H1 (cell line): ENCODE results near the gene MEMO1. TPM values are rescaled to one million over a fixed set of nuclear protein-coding genes. Genes with fewer than 3 reads are reported as not detected.

ENCODE experiments used
- CTCF ChIA-PET: fragments of 300-600 bp; sonication (Branson Sonifier 250); formaldehyde crosslinking; loops from one replicate; lab custom pipeline; 2021; ENCODE audit not compliant: partially characterized antibody; lab: Charles Lee
- POLR2A ChIA-PET: fragments of 300-600 bp; sonication (Branson Sonifier 250); formaldehyde crosslinking; loops from one replicate; lab custom pipeline; 2021; ENCODE audit warnings: inconsistent platforms; ENCODE audit not compliant: partially characterized antibody; lab: Charles Lee
- DNase-seq, 2 experiments: peaks; one replicate each; pipeline versions ENCODE4 v3.0.0 to v3.0.0-alpha.2; 2010 to 2022; ENCODE audit warnings: low spot score in 2 of 2, low read depth in 1 of 2, mixed read lengths in 1 of 2
- FAIRE-seq: peaks from 2 replicates; lab custom pipeline; 2011; peaks lifted over from hg19 to GRCh38; lab: Jason Lieb, UNC
- H2AFZ ChIP-seq: 2 replicates; pipeline ENCODE4 v1.8.1; 2012; ENCODE audit warnings: low read length, inconsistent platforms
- H2AK5ac ChIP-seq: 2 replicates; pipeline ENCODE4 v1.6.1; 2013; ENCODE audit warnings: low read depth, low read length
- H2BK120ac ChIP-seq: replicated peaks from 2 replicates; pipeline ENCODE3; 2013; ENCODE audit warnings: low read depth, low read length, inconsistent platforms
- H2BK12ac ChIP-seq: 2 replicates; pipeline ENCODE4 v1.6.1; 2013; ENCODE audit warnings: low read depth, low read length
- H2BK15ac ChIP-seq: 2 replicates; pipeline ENCODE4 v1.6.1; 2013; ENCODE audit warnings: low read length
- H2BK20ac ChIP-seq: 2 replicates; pipeline ENCODE4 v1.6.1; 2013; ENCODE audit warnings: low read length
- H2BK5ac ChIP-seq: 2 replicates; pipeline ENCODE4 v1.6.1; 2013; ENCODE audit warnings: low read depth, low read length
- H3K14ac ChIP-seq: 2 replicates; pipeline ENCODE4 v1.6.1; 2013; ENCODE audit warnings: inconsistent platforms; ENCODE audit not compliant: insufficient read length
- H3K18ac ChIP-seq: 2 replicates; pipeline ENCODE4 v1.6.1; 2013; ENCODE audit warnings: low read length; ENCODE audit errors: extremely low read depth
- H3K23ac ChIP-seq: 2 replicates; pipeline ENCODE4 v1.6.1; 2013; ENCODE audit warnings: inconsistent platforms; ENCODE audit not compliant: insufficient read length
- H3K23me2 ChIP-seq: 2 replicates; pipeline ENCODE4 v1.6.1; 2013; ENCODE audit warnings: low read depth, low read length
- H3K27ac ChIP-seq: 2 replicates; pipeline ENCODE4 v1.6.1; 2011; ENCODE audit warnings: low read depth, low read length, inconsistent platforms
- H3K27me3 ChIP-seq, 4 experiments: replicated peaks in 1 of 4; 1 replicate in 1 of 4; 2 replicates in 3 of 4; pipeline versions ENCODE4 v1.6.1 to v1.8.1; 2011 to 2013; ENCODE audit warnings: low read length in 3 of 4, mild to moderate bottlenecking in 3 of 4, inconsistent platforms in 2 of 4, mixed read lengths in 2 of 4, moderate library complexity in 1 of 4; ENCODE audit not compliant: control insufficient read depth in 3 of 4, insufficient read depth in 3 of 4; ENCODE audit errors: extremely low read depth in 1 of 4
- H3K36me3 ChIP-seq, 4 experiments: 2 replicates each; pipeline versions ENCODE4 v1.6.1 to v1.8.1; 2011 to 2013; ENCODE audit warnings: mild to moderate bottlenecking in 4 of 4, low read length in 3 of 4, moderate library complexity in 2 of 4, control low read depth in 1 of 4, inconsistent platforms in 1 of 4; ENCODE audit not compliant: insufficient read depth in 4 of 4, control insufficient read depth in 2 of 4
- H3K4ac ChIP-seq: replicated peaks from 2 replicates; pipeline ENCODE3; 2013; ENCODE audit warnings: low read length, low read depth, mixed read lengths, inconsistent platforms; ENCODE audit not compliant: insufficient read length
- H3K4me1 ChIP-seq, 4 experiments: replicated peaks in 1 of 4; 1 replicate in 1 of 4; 2 replicates in 3 of 4; pipeline versions ENCODE4 v1.6.1 to v1.8.1; 2011 to 2013; ENCODE audit warnings: low read length in 3 of 4, inconsistent platforms in 2 of 4, mixed read lengths in 1 of 4; ENCODE audit not compliant: insufficient read depth in 4 of 4, control insufficient read depth in 3 of 4
- H3K4me2 ChIP-seq, 2 experiments: 2 replicates each; pipeline versions ENCODE4 v1.6.1 to v1.8.1; 2011 to 2013; ENCODE audit warnings: low read depth in 2 of 2, low read length in 2 of 2, control low read depth in 1 of 2, inconsistent platforms in 1 of 2, mild to moderate bottlenecking in 1 of 2; ENCODE audit not compliant: insufficient read depth in 1 of 2
- H3K4me3 ChIP-seq, 4 experiments: fragments of 200-600, 300-600 bp in 1 of 4; sonication (generic), shearing (Covaris generic), sonication (Bioruptor Twin) in 1 of 4; 2 replicates each; pipeline versions ENCODE4 v1.5.1 to v1.8.1; 2011 to 2016; ENCODE audit warnings: low read length in 4 of 4, low read depth in 3 of 4, control low read depth in 2 of 4, inconsistent platforms in 2 of 4, mild to moderate bottlenecking in 2 of 4, mixed read lengths in 1 of 4, moderate library complexity in 1 of 4; ENCODE audit not compliant: insufficient read depth in 2 of 4; ENCODE audit errors: extremely low read depth in 1 of 4
- H3K56ac ChIP-seq: replicated peaks from 2 replicates; pipeline ENCODE3; 2013; ENCODE audit warnings: low read depth, mild to moderate bottlenecking, mixed read lengths, low read length, inconsistent platforms; ENCODE audit not compliant: insufficient read length
- H3K79me1 ChIP-seq: 2 replicates; pipeline ENCODE4 v1.6.1; 2013; ENCODE audit warnings: low read depth, low read length, control low read depth
- H3K79me2 ChIP-seq, 2 experiments: 2 replicates each; pipeline versions ENCODE4 v1.6.1 to v1.8.1; 2012 to 2013; ENCODE audit warnings: low read length in 2 of 2, mild to moderate bottlenecking in 2 of 2, inconsistent platforms in 1 of 2; ENCODE audit not compliant: insufficient read depth in 2 of 2, control insufficient read depth in 1 of 2
- H3K9ac ChIP-seq, 4 experiments: replicated peaks in 1 of 4; 1 replicate in 1 of 4; 2 replicates in 3 of 4; pipeline versions ENCODE4 v1.6.1 to v1.8.1; 2011 to 2013; ENCODE audit warnings: low read depth in 3 of 4, low read length in 3 of 4, control low read depth in 2 of 4, mild to moderate bottlenecking in 2 of 4, moderate library complexity in 2 of 4, inconsistent platforms in 1 of 4; ENCODE audit errors: extremely low read depth in 1 of 4
- H3K9me3 ChIP-seq, 2 experiments: 2 replicates each; pipeline versions ENCODE4 v1.6.1 to v1.8.1; 2012 to 2013; ENCODE audit warnings: mild to moderate bottlenecking in 2 of 2, moderate library complexity in 2 of 2, control low read depth in 1 of 2, inconsistent platforms in 1 of 2, low read depth in 1 of 2, low read length in 1 of 2, mixed read lengths in 1 of 2; ENCODE audit not compliant: insufficient read depth in 2 of 2
- H4K20me1 ChIP-seq, 2 experiments: replicated peaks in 1 of 2; 2 replicates each; pipeline versions ENCODE3 to v1.8.1; 2011 to 2013; ENCODE audit warnings: inconsistent platforms in 2 of 2, low read length in 2 of 2, mild to moderate bottlenecking in 1 of 2; ENCODE audit not compliant: insufficient read depth in 2 of 2, control insufficient read depth in 1 of 2
- H4K5ac ChIP-seq: 2 replicates; pipeline ENCODE4 v1.6.1; 2013; ENCODE audit warnings: low read length, low read depth, mixed read lengths, inconsistent platforms; ENCODE audit not compliant: insufficient read length
- H4K8ac ChIP-seq: 2 replicates; pipeline ENCODE4 v1.8.0; 2013; ENCODE audit warnings: mild to moderate bottlenecking, moderate library complexity, low read length, inconsistent platforms; ENCODE audit not compliant: insufficient read depth; ENCODE audit errors: extremely low read depth
- H4K91ac ChIP-seq: replicated peaks from 2 replicates; pipeline ENCODE3; 2013; ENCODE audit warnings: low read length, mixed read lengths, inconsistent platforms; ENCODE audit not compliant: insufficient read length
- BACH1 ChIP-seq: IDR thresholded peaks from 2 replicates; pipeline ENCODE4 v1.6.1; 2012; ENCODE audit warnings: low read length, improper control_type of control experiment
- CHD1 ChIP-seq: IDR thresholded peaks from 2 replicates; pipeline ENCODE4 v1.6.1; 2012; ENCODE audit warnings: low read depth, low read length, improper control_type of control experiment
- POLR2A ChIP-seq, 2 experiments: IDR thresholded peaks; 1 replicate in 1 of 2; 2 replicates in 1 of 2; pipeline ENCODE4 v1.6.1; 2011; ENCODE audit warnings: low read depth in 2 of 2, low read length in 2 of 2, mild to moderate bottlenecking in 2 of 2; ENCODE audit errors: control extremely low read depth in 1 of 2
- RXRA ChIP-seq: IDR thresholded peaks from 2 replicates; pipeline ENCODE4 v1.6.1; 2011; ENCODE audit warnings: low read depth, mild to moderate bottlenecking, low read length, moderate library complexity; ENCODE audit not compliant: insufficient read depth
- WGBS, 2 experiments: shearing (Covaris generic) in 1 of 2; methylation state at CpG; one replicate each; pipeline versions ENCODE4 v1.1.6 to v1.1.7; 2013 to 2015; ENCODE audit warnings: low lambda C conversion rate in 2 of 2, mixed read lengths in 2 of 2, inconsistent platforms in 1 of 2, low coverage in 1 of 2, missing lambda C conversion rate in 1 of 2; ENCODE audit not compliant: insufficient replicate concordance in 2 of 2, insufficient coverage in 1 of 2, insufficient read length in 1 of 2; ENCODE audit errors: extremely low coverage in 1 of 2, missing lambda C conversion rate in 1 of 2; 5-methylcytosine and 5-hydroxymethylcytosine counted together
- polyA plus RNA-seq, 7 experiments: library from polyadenylated mRNA; depleted of rRNA in 3 of 7; stranded (reverse) in 5 of 7; unstranded in 2 of 7; fragments of >200 nt in 5 of 7; fragments of 200-250 nt in 2 of 7; gene quantifications; 1 replicate in 5 of 7; 2 replicates in 1 of 7; 4 replicates in 1 of 7; pipeline versions ENCODE4 v1.2.1 to v1.2.3, GENCODE V29; 2011 to 2013; ENCODE audit warnings: missing spikeins in 2 of 7, mixed read lengths in 2 of 7
- total RNA-seq: library from RNA; stranded (reverse); fragmentation: NEBNext Ultra II Directional; extraction: Animal tissue kit (Norgen Biotek cat#: 25700); gene quantifications from 2 replicates; pipeline ENCODE4 v1.2.1, GENCODE V29; 2021

The MEMO1 gene
- total and polyA plus RNA-seq, 2 of the 8 experiments (the other 6 are each of a cell fraction or from before 2014, with no cell fraction given), result 26.9 to 54.7 TPM

DNA sequence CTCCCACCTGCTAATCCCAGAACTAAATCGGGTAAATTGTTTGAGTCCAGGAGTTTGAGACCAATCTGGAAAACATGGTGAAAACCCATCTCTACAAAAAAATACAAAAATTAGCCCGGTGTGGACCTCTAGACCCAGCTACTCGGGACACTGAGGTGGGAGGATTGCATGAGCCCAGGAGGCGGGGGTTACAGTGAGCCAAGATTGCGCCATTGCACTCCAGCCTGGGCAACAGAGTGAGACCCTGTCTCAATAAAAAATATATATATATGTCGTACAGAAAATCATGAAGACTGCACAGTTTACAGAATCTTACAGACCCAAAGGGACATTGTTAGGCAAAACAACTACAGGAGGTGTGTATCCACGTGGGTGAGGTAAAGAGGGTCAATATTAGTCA, 32.8 kb upstream of the MEMO1 start:
- no peak overlapping the region for H2BK12ac ChIP-seq
- H3K23ac ChIP-seq, result no peak overlapping the region
- DNase-seq (no peak), FAIRE-seq (no peak)
- H3K9ac ChIP-seq, result no peak overlapping the region
- H3K36me3 ChIP-seq, result no peaks in the 10 kb centered on the region
- H4K20me1 ChIP-seq, result no peaks in the 10 kb centered on the region
- H3K9me3 ChIP-seq, result no peaks in the 10 kb centered on the region
- H4K8ac ChIP-seq, result no peak overlapping the region
- no peak overlapping the region for H2BK5ac ChIP-seq
- no peak overlapping the region for H4K91ac ChIP-seq
- no peak overlapping the region for H3K4me3 ChIP-seq
- H3K27ac ChIP-seq, result no peak overlapping the region
- H3K56ac ChIP-seq, result no peak overlapping the region
- H3K79me2 ChIP-seq, result peaks cover 3 to 7% of the 10 kb centered on the region in 2 experiments; a peak in 3 of 4 replicates
- no peaks in the 10 kb centered on the region for H3K27me3 ChIP-seq
- ChIA-PET POLR2A (interaction anchor here (6.2 kb wide), 1 partner anchor 20 kb away, joined by 60 read pairs; the partner anchor contains the start of gene SPAST), CTCF (interaction anchor here (0.6 kb wide), 1 partner anchor 152 kb away, joined by 3 read pairs; no protein-coding TSS in a partner anchor)
- no peak overlapping the region for H2AK5ac ChIP-seq
- H4K5ac ChIP-seq, result no peak overlapping the region
- H2BK15ac ChIP-seq, result no peak overlapping the region
- no peak overlapping the region for H3K14ac ChIP-seq
- no peak overlapping the region for H3K4me2 ChIP-seq
- H2BK120ac ChIP-seq, result no peak overlapping the region
- H2AFZ ChIP-seq, result no peak overlapping the region
- H3K79me1 ChIP-seq, result peaks cover 2% of the 10 kb centered on the region; the same call in 1 of the 2 replicates
- TF ChIP-seq CHD1 (no peak), POLR2A (IDR thresholded peaks at IDR 0.05; ENCODE audit: control extremely low read depth in 1 of 2, low read depth in 2 of 2, low read length in 2 of 2) (no peak), BACH1 (no peak), RXRA (no peak)
- H3K18ac ChIP-seq, result no peak overlapping the region
- WGBS, 2 experiments, result 76% methylated on average over 7 of the region's 7 CpGs; no CpG with 5 or more reads in 1 of the 2 experiments
- no peaks in the 10 kb centered on the region; a peak in 1 of 7 replicates for H3K4me1 ChIP-seq
- H2BK20ac ChIP-seq, result no peak overlapping the region
- peaks cover 5% of the 10 kb centered on the region for H3K23me2 ChIP-seq
- no peak overlapping the region for H3K4ac ChIP-seq
